Measurements from ENCODE around the gene DLX2.
A peak's percentile ranks its signal among the peaks of the same experiment; 100 is the strongest.
"Not testable (repeated sequence)": the region's sequence is repeated elsewhere in the genome, so short reads cannot be mapped to it uniquely, and the experiment has no call there.

Gene DLX2

GRCh38 chr2:172081221-172082022, 21.3 kb downstream of the DLX2 start:
- peak; percentile 68 for DNase-seq

DNA sequence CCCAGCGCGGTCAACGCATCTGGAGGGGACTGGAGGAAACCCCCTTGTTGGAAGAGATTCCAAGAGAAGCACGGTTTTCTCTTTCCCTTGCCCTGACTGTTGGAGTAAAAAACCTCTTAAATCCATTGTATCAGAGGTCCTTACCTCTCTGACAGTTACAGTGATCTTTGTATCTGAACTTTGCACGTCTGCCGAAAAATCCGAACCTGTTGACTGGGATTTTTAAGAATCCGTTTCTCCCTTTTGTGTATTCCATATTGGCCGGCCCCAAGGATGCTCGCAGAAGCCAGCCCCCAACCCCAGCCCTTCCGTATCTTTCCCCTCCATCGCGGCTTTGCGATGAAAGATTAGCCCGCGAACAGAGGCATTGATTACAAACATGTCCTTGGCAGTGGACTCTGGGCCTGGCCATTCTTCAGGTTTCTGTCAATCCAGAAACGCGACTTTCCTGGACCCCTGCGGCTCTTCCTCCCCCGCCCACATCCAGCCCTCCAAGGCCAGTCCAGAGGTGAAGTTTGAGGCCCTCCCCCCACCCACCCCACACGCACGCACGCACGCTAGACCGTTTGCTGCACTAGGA, 22.0 kb downstream of the DLX2 start:
- no peak for DNase-seq

DNA sequence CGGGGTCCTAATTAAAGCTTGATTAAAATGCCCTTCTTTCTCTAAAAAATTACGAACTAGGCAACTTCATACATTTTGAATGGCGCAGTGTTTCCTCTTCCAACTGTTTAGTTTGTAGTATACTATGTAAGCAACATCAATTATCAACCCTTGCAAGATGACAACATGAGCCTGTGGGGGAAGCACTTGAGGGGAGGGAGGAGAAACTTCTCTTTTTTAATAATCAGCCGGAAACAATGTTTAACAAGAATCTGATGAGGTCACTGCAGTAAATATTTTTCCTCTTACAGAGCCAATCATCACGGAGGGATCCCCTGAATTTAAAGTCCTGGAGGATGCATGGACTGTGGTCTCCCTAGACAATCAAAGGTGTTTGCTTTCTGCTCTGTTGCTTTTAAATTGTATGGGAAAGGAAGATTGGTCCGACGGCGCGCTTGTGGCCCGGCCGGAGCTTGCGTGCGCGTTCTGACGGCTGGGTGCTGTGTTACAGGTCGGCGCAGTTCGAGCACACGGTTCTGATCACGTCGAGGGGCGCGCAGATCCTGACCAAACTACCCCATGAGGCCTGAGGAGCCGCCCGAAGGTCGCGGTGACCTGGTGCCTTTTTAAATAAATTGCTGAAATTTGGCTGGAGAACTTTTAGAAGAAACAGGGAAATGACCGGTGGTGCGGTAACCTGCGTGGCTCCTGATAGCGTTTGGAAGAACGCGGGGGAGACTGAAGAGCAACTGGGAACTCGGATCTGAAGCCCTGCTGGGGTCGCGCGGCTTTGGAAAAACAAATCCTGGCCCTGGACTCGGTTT, 22.7 kb downstream of the DLX2 start:
- no peak for DNase-seq

- DNase-seq = no peak
Observed at GRCh38 chr2:172079416-172079815, 23.3 kb downstream of the DLX2 start.

- no peak for DNase-seq
Observed at GRCh38 chr2:172074254-172074653, 28.4 kb downstream of the DLX2 start.

- DNase-seq = no peak
Observed at GRCh38 chr2:172073518-172073917, 29.2 kb downstream of the DLX2 start.

GRCh38 chr2:172072706-172073105, 30.0 kb downstream of the DLX2 start:
- no peak for DNase-seq

DNA sequence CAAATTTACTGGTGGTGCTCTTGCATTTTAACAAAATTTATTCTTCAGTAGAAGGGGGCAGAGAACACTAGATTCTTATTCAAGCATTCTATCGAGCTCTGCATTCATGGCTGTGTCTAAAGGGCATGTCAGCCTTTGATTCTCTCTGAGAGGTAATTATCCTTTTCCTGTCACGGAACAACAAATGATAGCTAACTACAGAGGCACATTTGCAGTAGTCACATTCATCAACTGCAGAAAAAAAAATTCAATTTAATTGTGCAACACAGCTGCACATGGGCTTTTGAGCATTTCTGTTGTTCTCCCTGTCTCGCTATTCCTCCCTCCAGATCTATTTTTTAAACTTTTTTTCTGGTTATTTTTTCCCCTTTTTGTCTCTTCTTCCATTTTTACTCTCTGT, 30.4 kb downstream of the DLX2 start:
- DNase-seq = no peak

GRCh38 chr2:172070936-172071335, 31.8 kb downstream of the DLX2 start:
- no peak for DNase-seq

DNA sequence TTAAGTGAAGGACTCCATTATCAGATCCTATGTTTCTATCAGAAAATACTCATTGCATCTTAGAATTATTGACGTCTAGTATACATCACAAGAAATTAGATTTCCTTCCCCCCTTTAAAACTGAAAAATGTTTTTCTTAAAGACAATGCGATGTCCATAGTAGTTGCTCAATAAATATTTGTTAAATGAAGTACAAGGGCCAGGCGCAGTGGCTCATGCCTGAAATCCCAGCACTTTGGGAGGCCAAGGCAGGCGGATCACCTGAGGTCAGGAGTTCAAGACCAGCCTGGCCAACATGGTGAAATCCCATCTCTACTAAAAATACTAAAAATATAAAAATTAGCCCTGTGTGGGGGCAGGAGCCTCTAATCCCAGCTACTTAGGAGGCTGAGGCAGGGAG, 34.8 kb downstream of the DLX2 start:
- DNase-seq = not testable (repeated sequence)

GRCh38 chr2:172066394-172066886, 36.3 kb downstream of the DLX2 start:
- no peak for DNase-seq

DNA sequence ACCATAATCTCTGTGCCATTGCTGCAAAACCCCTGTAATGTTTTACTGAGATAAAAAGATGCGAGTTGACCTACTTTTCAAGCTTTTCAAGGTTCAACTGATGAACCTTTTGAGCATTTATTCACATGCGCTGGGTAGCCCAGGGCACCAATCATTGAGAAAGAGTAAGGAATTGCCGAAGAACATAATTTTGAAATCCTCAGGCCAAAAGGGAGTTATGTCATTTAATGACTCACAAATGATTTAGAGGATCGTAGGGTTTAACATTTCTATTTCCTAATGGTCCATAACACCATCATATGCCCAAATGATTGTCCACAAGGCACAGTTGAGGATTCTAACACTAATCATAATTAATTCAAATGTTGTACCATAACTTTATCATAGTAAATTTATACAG, 37.6 kb downstream of the DLX2 start:
- no peak for DNase-seq

- no peak for DNase-seq
Observed at GRCh38 chr2:172063446-172063845, 39.3 kb downstream of the DLX2 start.

DNA sequence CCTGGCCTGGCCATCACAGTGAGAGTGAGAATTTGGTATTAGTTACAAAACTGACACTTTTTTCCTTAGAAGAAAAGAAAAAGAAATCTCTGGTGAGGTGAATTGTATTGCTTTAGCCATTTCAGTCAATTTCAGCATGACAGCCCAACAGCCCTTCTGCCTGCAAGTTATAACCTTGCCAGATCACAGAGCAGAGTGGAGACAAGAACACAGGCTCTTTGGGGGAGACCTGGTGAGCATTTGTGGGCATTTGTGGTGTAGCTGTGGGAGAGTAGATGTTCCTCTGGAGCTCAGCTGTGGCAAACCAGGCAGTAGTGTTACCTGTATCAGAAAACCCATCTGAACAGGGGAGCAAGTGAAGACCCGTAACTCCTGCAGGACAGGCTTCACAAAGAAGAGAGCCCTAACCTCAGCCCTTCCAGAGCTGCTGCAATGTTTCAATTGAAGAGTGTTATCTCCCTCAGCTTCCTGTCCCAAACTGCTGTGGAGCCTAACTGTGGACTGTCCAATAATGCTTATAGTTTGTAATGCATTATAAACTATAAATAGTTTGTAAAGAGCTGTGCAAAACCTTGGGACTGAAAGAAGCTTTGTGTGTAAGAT, 40.2 kb downstream of the DLX2 start:
- peak; percentile 49 for DNase-seq

DNA sequence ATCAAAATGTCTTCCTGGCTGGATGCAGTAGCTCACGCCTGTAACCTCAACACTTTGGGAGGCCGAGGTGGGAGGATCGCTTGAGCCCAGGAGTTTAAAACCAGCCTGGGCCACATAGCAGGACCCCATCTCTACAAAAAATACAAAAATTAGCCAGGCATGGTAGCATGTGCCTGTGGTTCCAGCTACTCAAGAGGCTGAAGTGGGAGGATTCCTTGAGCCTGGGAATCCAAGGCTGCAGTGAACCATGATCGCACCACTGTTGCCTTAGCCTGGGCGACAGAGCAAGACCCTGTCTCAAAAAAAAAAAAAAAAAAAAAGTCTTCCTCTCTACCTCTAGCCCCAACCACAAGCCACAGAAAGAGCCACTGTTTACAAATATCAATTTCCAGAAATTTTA, 42.6 kb downstream of the DLX2 start:
- DNase-seq = not testable (repeated sequence)

GRCh38 chr2:172058660-172059059, 44.0 kb downstream of the DLX2 start:
- no peak for DNase-seq

DNA sequence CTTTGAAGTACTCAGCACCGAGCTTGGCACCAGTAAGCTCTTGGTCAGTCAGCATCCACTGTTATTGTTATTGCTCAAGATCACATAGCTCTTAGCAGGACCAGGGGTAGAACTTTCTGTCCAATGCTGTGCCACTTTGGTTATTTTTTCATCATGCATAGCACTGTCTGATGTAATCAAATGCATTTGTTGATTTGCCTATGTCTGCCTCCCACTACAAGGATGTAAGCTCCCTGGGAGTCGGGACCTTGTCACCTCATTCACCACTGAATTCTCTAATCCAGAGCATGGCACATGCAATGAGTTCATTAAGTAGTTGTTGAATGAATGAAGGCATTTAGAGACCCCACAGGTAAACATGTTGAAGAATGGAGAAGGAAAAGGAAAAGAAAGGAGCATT, 46.4 kb downstream of the DLX2 start:
- no peak for DNase-seq

GRCh38 chr2:172053486-172053885, 49.2 kb downstream of the DLX2 start:
- no peak for DNase-seq

DNA sequence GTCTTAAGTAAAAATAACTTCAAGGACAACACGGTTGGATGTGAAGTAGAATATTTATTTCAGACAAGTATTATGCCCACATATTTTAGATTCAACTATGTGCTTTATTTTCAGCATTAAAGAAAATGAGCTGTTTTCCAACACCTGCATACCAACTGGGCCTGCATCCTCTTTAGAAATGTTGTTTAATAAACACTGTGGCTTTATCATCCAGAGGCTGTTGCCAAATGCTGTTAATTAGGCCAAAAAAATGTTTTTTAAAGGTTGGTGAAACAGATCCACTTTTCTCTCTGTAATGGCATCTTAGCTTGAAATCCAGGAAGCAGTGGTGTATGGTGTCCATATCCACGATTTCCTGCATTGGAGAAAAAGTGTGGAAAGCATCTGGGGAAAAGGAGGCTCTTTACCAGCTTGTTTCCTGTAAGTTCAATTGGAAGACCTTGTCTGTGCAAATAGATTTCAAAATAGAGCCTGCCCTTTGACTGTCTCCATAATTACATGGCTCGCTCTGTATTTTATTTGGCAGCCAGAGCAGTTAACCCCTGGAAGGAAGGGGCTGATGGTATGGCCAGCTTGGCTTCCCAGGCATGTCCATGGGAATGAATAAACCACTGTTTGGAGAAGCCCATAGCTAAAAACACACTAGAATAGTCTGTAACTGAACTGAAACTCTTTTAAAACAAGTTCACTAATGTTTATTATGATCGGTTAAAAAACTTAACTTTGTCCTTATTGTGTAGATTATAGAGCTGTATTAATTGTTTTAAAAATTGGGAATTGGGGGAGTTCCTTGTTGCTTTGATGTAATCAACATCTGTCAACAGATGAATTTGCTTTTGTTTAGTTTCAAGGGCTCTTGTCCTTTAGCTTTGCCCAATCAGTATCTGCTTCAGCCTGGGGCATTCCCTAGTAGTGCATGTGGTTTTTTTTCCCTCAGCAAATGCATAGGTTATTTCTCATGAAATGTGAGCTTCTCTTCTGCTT, 50.4 kb downstream of the DLX2 start:
- peak; percentile 67 for DNase-seq

DNA sequence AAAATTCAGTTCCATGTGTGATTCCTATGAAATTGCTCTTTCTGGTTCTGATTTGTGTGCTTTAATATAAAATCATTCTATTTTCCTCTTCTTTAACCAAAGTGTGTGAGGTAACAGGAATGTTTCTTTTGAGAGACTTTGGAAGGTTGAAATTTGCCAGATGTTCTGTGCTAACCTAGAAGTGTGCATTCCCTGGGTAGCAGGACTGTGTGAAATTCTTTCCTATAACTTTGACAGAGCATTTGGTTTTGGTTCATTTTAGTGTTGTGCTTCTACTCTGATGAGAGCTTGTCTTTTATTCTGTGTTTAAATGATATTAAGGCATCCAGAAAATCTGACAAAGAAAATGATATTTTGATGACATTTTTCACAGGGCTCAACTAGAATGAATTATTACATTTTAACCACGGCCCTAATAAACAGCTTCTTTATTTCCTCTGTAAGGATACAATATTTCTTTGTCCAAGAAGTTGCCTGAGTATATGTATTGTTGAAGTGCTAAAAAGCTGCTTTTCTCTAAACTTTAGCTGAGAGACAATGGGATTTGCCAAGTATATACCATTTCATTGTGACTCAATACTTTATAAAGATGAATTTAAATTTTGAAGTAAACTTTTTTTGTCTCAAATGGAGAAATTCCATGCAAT, 52.1 kb downstream of the DLX2 start:
- no peak for DNase-seq

GRCh38 chr2:172049567-172050120, 53.1 kb downstream of the DLX2 start:
- DNase-seq = no peak
